ENCODE data around the gene EVA1A.

Gene EVA1A

DNA sequence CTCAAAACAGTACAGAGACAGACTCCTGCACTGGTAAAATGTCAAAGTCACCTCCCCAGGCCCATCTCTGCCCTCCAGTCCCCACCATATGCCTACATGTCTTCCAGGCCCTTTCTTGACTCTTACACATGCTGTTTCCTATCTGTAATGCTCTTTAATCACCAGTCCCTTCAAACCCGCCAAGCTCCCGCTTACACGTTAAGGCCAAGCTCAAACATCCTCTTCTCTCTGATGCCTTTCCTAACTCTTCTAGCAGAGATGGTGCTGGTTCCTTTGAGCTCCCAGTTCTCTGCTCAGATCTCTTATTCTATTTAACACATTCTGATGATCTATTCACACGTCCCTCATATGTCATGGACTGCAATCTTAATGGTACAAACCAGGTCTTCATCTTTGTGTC lies 5.0 kb downstream of the EVA1A start:
- H3K4me3 ChIP-seq (ENCODE audit: low read depth in 1 of 2, low read length in 2 of 2), result peak overlapping the region in 1 of 2 experiments; percentile 4; a peak in 1 of 4 replicates
- no peaks in the 10 kb centered on the region for H3K27me3 ChIP-seq (ENCODE audit: insufficient read depth, low read length, poor library complexity)
- no peak for TF ChIP-seq EZH2 (IDR thresholded peaks at IDR 0.05; ENCODE audit: borderline replicate concordance, low read depth, low read length, severe bottlenecking)
- no peak for TF ChIP-seq CTCF (IDR thresholded peaks at IDR 0.05; ENCODE audit: borderline replicate concordance, extremely low read depth, low read length, poor library complexity, severe bottlenecking)
- peaks cover 63% of the 10 kb centered on the region for H3K36me3 ChIP-seq (ENCODE audit: insufficient read depth, low read length)
- H3K4me1 ChIP-seq (ENCODE audit: insufficient read depth, low read length), result peaks cover 79% of the 10 kb centered on the region
- no peak overlapping the region for H2AFZ ChIP-seq (ENCODE audit: low read depth, low read length)
- no peak for DNase-seq
- no peak for ATAC-seq (ENCODE audit: insufficient read depth, low read depth)
- peak overlapping the region; percentile 86 for H3K4me2 ChIP-seq (ENCODE audit: insufficient read depth, low read length)
- H3K9ac ChIP-seq (ENCODE audit: low read depth, low read length), result no peak overlapping the region
- no peaks in the 10 kb centered on the region for H3K9me3 ChIP-seq (ENCODE audit: insufficient read depth, low read length, severe bottlenecking)
- peak overlapping the region; percentile 59 for H3K27ac ChIP-seq (ENCODE audit: low read length)
- H4K20me1 ChIP-seq (ENCODE audit: insufficient read depth, low read length), result peaks cover 50% of the 10 kb centered on the region
- peaks cover 98% of the 10 kb centered on the region for H3K79me2 ChIP-seq (ENCODE audit: insufficient read depth, low read length)

DNA sequence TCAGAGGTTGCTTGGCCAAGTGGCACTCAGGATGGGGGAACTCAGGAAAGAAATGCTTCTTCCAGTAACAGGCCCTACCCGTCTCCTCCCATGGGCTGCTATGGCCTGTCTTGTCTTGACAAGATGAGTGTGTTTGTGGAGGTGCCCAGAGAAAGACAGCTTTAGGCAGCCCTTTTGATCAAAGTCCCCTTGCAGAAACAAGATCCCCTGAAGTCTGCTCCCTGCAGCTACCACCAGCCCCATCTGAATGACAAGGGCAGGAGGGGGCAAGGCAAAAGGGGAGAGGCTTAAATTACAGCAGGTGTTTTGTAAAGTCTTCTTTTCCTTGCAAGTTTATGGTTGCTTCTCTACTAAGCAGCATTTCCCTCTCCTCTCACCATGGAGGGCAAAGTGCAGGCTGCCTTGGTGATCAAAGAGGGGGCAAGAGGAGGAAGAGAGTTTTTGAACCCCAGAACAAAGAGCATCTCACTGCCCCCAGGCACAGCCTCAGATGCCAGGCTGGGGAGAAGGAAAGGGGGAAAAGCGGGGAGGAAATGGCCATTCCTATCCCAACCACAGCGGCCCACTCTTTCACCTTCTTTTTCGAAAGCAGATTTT lies 6.7 kb downstream of the EVA1A start:
- peaks cover 95% of the 10 kb centered on the region for H3K79me2 ChIP-seq (ENCODE audit: insufficient read depth, low read length)
- H2AFZ ChIP-seq (ENCODE audit: low read depth, low read length), result no peak overlapping the region
- H3K4me1 ChIP-seq (ENCODE audit: insufficient read depth, low read length), result peaks cover 74% of the 10 kb centered on the region
- H3K4me3 ChIP-seq (ENCODE audit: low read depth in 1 of 2, low read length in 2 of 2), result no peak overlapping the region
- H3K9ac ChIP-seq (ENCODE audit: low read depth, low read length), result no peak overlapping the region
- DNase-seq (peak; percentile 19), ATAC-seq (ENCODE audit: insufficient read depth, low read depth) (peak; percentile 38; the same call in 2 of the 3 replicates)
- no peaks in the 10 kb centered on the region for H3K27me3 ChIP-seq (ENCODE audit: insufficient read depth, low read length, poor library complexity)
- TF ChIP-seq CTCF (IDR thresholded peaks at IDR 0.05; ENCODE audit: borderline replicate concordance, extremely low read depth, low read length, poor library complexity, severe bottlenecking) (no peak), EZH2 (IDR thresholded peaks at IDR 0.05; ENCODE audit: borderline replicate concordance, low read depth, low read length, severe bottlenecking) (no peak)
- H3K9me3 ChIP-seq (ENCODE audit: insufficient read depth, low read length, severe bottlenecking), result no peaks in the 10 kb centered on the region
- H3K4me2 ChIP-seq (ENCODE audit: insufficient read depth, low read length), result peak overlapping the region; percentile 35; the same call in 1 of the 2 replicates
- H3K27ac ChIP-seq (ENCODE audit: low read length), result peak overlapping the region; percentile 20
- H3K36me3 ChIP-seq (ENCODE audit: insufficient read depth, low read length), result peaks cover 79% of the 10 kb centered on the region
- H4K20me1 ChIP-seq (ENCODE audit: insufficient read depth, low read length), result peaks cover 50% of the 10 kb centered on the region

DNA sequence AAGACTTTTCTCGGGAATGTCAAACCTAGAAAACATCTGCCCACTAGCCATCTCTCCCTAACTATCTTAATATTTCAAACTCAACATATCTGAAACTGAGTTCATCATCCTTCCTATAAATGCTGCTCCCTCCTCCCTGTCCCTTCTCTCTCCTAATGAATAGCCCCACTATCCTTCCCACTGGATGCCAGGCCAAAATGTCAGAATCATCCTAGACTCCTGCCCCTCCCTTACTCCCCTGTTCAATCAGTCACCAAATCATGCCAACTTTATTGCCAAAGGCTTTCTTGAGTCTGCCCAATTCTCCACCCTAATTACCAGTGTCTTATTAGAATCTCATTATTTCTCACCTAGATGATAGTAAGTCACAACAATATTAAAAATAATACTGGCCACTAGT lies 8.5 kb downstream of the EVA1A start:
- H3K9ac ChIP-seq (ENCODE audit: low read depth, low read length), result no peak overlapping the region
- no peaks in the 10 kb centered on the region for H3K27me3 ChIP-seq (ENCODE audit: insufficient read depth, low read length, poor library complexity)
- DNase-seq, result no peak
- H4K20me1 ChIP-seq (ENCODE audit: insufficient read depth, low read length), result peaks cover 44% of the 10 kb centered on the region
- H3K4me3 ChIP-seq (ENCODE audit: low read depth in 1 of 2, low read length in 2 of 2), result no peak overlapping the region
- H3K79me2 ChIP-seq (ENCODE audit: insufficient read depth, low read length), result peaks cover 94% of the 10 kb centered on the region
- H3K27ac ChIP-seq (ENCODE audit: low read length), result no peak overlapping the region
- ATAC-seq (ENCODE audit: insufficient read depth, low read depth), result no peak
- H3K4me1 ChIP-seq (ENCODE audit: insufficient read depth, low read length), result peaks cover 71% of the 10 kb centered on the region
- no peak overlapping the region for H3K4me2 ChIP-seq (ENCODE audit: insufficient read depth, low read length)
- H3K9me3 ChIP-seq (ENCODE audit: insufficient read depth, low read length, severe bottlenecking), result no peaks in the 10 kb centered on the region
- no peak for TF ChIP-seq EZH2 (IDR thresholded peaks at IDR 0.05; ENCODE audit: borderline replicate concordance, low read depth, low read length, severe bottlenecking)
- no peak for TF ChIP-seq CTCF (IDR thresholded peaks at IDR 0.05; ENCODE audit: borderline replicate concordance, extremely low read depth, low read length, poor library complexity, severe bottlenecking)
- H2AFZ ChIP-seq (ENCODE audit: low read depth, low read length), result no peak overlapping the region
- H3K36me3 ChIP-seq (ENCODE audit: insufficient read depth, low read length), result peaks cover 63% of the 10 kb centered on the region
